HepG2 (cell line): ENCODE measurements around the gene THOP1. TPM values are rescaled to one million over a fixed set of nuclear protein-coding genes. Genes with fewer than 3 reads are reported as not detected.
A peak's percentile ranks its signal among the peaks of the same experiment; 100 is the strongest.

Source experiments
- CBX5 ChIP-seq: sonication (generic); formaldehyde crosslinking; IDR thresholded peaks from 2 replicates; pipeline ENCODE4 v1.4.0; 2020; ENCODE audit warnings: missing genetic modification reagents, borderline replicate concordance
- E2F1 ChIP-seq: sonication (generic); formaldehyde crosslinking; IDR thresholded peaks from 2 replicates; pipeline ENCODE4 v1.5.0; 2020; ENCODE audit warnings: missing genetic modification reagents
- ELF3 ChIP-seq: IDR thresholded peaks from 2 replicates; pipeline ENCODE4 v1.6.1; 2016; ENCODE audit warnings: missing genetic modification reagents, missing compliant biosample characterization
- KLF6 ChIP-seq: IDR thresholded peaks from 2 replicates; pipeline ENCODE4 v1.8.0; 2016; ENCODE audit warnings: missing biosample characterization, missing genetic modification reagents
- MIER2 ChIP-seq: IDR thresholded peaks from 2 replicates; pipeline ENCODE4 v1.6.1; 2016; ENCODE audit warnings: missing biosample characterization, missing genetic modification reagents
- PBX3 ChIP-seq: sonication (generic); formaldehyde crosslinking; IDR thresholded peaks from 2 replicates; pipeline ENCODE4 v1.8.1; 2023; ENCODE audit warnings: missing genetic modification reagents, inconsistent platforms, borderline replicate concordance
- ZBTB1 ChIP-seq: sonication (generic); formaldehyde crosslinking; IDR thresholded peaks from 2 replicates; pipeline ENCODE4 v1.4.0; 2020; ENCODE audit warnings: missing genetic modification reagents, borderline replicate concordance
- ZMYM4 ChIP-seq: sonication (generic); formaldehyde crosslinking; IDR thresholded peaks from 2 replicates; pipeline ENCODE4 v1.8.1; 2023; ENCODE audit warnings: mild to moderate bottlenecking, missing genetic modification reagents
- ZNF335 ChIP-seq: sonication (generic); formaldehyde crosslinking; IDR thresholded peaks from 2 replicates; pipeline ENCODE4 v1.4.0; 2020; ENCODE audit warnings: missing genetic modification reagents
- ZNF709 ChIP-seq: sonication (generic); formaldehyde crosslinking; IDR thresholded peaks from 2 replicates; pipeline ENCODE4 v1.5.0; 2020; ENCODE audit warnings: mild to moderate bottlenecking, missing genetic modification reagents
- ZNF83 ChIP-seq: sonication (generic); formaldehyde crosslinking; IDR thresholded peaks from 2 replicates; pipeline ENCODE4 v1.4.0; 2020; ENCODE audit warnings: missing genetic modification reagents, mild to moderate bottlenecking, borderline replicate concordance
- polyA plus RNA-seq, 8 experiments: library from polyadenylated mRNA; depleted of rRNA in 3 of 8; stranded (reverse) in 7 of 8; unstranded in 1 of 8; fragments of >200 nt; fragmentation: Illumina TruSeq in 4 of 8; extraction: Trizol in 4 of 8; gene quantifications; 2 replicates each; pipeline versions ENCODE4 v1.2.1 to v1.2.3, GENCODE V29; 2011 to 2016; ENCODE audit warnings: low read depth in 4 of 8, missing spikeins in 1 of 8, mixed read lengths in 1 of 8; ENCODE audit not compliant: insufficient read depth in 1 of 8
- total RNA-seq, 5 experiments: library from RNA; depleted of rRNA; stranded (reverse); fragments of >200 nt; fragmentation: Illumina TruSeq; extraction: Trizol; gene quantifications; 2 replicates each; pipeline ENCODE4 v1.2.3, GENCODE V29; 2016; ENCODE audit warnings: low read depth in 1 of 5
- TF ChIP-seq, protein P1 (sequence below): sonication (generic); formaldehyde crosslinking; IDR thresholded peaks from 2 replicates; pipeline ENCODE4 v1.4.0; 2020; ENCODE audit warnings: missing genetic modification reagents
- TF ChIP-seq, protein P2 (sequence below): sonication (generic); formaldehyde crosslinking; IDR thresholded peaks from 2 replicates; pipeline ENCODE4 v1.4.0; 2020; ENCODE audit warnings: mild to moderate bottlenecking, missing genetic modification reagents, borderline replicate concordance
- TF ChIP-seq, protein P3 (sequence below): sonication (generic); formaldehyde crosslinking; IDR thresholded peaks from 2 replicates; pipeline ENCODE4 v1.4.0; 2020; ENCODE audit warnings: missing genetic modification reagents, borderline replicate concordance
- TF ChIP-seq, protein P4 (sequence below): sonication (generic); formaldehyde crosslinking; IDR thresholded peaks from 2 replicates; pipeline ENCODE4 v1.4.0; 2020; ENCODE audit warnings: missing genetic modification reagents

Gene THOP1
- total and polyA plus RNA-seq, 2 of the 13 experiments (the other 11 are each of a cell fraction or from before 2014, with no cell fraction given) = 74.4 to 116 TPM

GRCh38 chr19:2739602-2740313 lies 45.5 kb upstream of the THOP1 start, which contains the start of gene SLC39A3 (continued):
- TF ChIP-seq, protein P1, sequence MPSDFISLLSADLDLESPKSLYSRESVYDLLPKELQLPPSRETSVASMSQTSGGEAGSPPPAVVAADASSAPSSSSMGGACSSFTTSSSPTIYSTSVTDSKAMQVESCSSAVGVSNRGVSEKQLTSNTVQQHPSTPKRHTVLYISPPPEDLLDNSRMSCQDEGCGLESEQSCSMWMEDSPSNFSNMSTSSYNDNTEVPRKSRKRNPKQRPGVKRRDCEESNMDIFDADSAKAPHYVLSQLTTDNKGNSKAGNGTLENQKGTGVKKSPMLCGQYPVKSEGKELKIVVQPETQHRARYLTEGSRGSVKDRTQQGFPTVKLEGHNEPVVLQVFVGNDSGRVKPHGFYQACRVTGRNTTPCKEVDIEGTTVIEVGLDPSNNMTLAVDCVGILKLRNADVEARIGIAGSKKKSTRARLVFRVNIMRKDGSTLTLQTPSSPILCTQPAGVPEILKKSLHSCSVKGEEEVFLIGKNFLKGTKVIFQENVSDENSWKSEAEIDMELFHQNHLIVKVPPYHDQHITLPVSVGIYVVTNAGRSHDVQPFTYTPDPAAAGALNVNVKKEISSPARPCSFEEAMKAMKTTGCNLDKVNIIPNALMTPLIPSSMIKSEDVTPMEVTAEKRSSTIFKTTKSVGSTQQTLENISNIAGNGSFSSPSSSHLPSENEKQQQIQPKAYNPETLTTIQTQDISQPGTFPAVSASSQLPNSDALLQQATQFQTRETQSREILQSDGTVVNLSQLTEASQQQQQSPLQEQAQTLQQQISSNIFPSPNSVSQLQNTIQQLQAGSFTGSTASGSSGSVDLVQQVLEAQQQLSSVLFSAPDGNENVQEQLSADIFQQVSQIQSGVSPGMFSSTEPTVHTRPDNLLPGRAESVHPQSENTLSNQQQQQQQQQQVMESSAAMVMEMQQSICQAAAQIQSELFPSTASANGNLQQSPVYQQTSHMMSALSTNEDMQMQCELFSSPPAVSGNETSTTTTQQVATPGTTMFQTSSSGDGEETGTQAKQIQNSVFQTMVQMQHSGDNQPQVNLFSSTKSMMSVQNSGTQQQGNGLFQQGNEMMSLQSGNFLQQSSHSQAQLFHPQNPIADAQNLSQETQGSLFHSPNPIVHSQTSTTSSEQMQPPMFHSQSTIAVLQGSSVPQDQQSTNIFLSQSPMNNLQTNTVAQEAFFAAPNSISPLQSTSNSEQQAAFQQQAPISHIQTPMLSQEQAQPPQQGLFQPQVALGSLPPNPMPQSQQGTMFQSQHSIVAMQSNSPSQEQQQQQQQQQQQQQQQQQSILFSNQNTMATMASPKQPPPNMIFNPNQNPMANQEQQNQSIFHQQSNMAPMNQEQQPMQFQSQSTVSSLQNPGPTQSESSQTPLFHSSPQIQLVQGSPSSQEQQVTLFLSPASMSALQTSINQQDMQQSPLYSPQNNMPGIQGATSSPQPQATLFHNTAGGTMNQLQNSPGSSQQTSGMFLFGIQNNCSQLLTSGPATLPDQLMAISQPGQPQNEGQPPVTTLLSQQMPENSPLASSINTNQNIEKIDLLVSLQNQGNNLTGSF (CRISPR knock-in tag) = peak; percentile 96
- TF ChIP-seq MIER2 (CRISPR knock-in tag) (peak; percentile 100), ZBTB1 (CRISPR knock-in tag) (peak; percentile 78; the same call in 1 of the 2 replicates), ELF3 (CRISPR knock-in tag) (peak; percentile 94), ZNF335 (CRISPR knock-in tag) (peak; percentile 97), ZMYM4 (peak; percentile 95), ZNF83 (0 out of 2 replicates have a peak, but pooled peaks have one; percentile 89), CBX5 (peak; percentile 98), KLF6 (CRISPR knock-in tag) (peak; percentile 99), E2F1 (CRISPR knock-in tag) (peak; percentile 73; the same call in 1 of the 2 replicates), PBX3 (CRISPR knock-in tag) (peak; percentile 98), ZNF709 (CRISPR knock-in tag) (peak; percentile 97)
- TF ChIP-seq, protein P2, sequence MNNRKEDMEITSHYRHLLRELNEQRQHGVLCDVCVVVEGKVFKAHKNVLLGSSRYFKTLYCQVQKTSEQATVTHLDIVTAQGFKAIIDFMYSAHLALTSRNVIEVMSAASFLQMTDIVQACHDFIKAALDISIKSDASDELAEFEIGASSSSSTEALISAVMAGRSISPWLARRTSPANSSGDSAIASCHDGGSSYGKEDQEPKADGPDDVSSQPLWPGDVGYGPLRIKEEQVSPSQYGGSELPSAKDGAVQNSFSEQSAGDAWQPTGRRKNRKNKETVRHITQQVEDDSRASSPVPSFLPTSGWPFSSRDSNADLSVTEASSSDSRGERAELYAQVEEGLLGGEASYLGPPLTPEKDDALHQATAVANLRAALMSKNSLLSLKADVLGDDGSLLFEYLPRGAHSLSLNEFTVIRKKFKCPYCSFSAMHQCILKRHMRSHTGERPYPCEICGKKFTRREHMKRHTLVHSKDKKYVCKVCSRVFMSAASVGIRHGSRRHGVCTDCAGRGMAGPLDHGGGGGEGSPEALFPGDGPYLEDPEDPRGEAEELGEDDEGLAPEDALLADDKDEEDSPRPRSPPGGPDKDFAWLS (CRISPR knock-in tag) = no peak
- TF ChIP-seq, protein P3, sequence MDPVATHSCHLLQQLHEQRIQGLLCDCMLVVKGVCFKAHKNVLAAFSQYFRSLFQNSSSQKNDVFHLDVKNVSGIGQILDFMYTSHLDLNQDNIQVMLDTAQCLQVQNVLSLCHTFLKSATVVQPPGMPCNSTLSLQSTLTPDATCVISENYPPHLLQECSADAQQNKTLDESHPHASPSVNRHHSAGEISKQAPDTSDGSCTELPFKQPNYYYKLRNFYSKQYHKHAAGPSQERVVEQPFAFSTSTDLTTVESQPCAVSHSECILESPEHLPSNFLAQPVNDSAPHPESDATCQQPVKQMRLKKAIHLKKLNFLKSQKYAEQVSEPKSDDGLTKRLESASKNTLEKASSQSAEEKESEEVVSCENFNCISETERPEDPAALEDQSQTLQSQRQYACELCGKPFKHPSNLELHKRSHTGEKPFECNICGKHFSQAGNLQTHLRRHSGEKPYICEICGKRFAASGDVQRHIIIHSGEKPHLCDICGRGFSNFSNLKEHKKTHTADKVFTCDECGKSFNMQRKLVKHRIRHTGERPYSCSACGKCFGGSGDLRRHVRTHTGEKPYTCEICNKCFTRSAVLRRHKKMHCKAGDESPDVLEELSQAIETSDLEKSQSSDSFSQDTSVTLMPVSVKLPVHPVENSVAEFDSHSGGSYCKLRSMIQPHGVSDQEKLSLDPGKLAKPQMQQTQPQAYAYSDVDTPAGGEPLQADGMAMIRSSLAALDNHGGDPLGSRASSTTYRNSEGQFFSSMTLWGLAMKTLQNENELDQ = peak; percentile 95
- TF ChIP-seq, protein P4, sequence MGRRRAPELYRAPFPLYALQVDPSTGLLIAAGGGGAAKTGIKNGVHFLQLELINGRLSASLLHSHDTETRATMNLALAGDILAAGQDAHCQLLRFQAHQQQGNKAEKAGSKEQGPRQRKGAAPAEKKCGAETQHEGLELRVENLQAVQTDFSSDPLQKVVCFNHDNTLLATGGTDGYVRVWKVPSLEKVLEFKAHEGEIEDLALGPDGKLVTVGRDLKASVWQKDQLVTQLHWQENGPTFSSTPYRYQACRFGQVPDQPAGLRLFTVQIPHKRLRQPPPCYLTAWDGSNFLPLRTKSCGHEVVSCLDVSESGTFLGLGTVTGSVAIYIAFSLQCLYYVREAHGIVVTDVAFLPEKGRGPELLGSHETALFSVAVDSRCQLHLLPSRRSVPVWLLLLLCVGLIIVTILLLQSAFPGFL = no peak
